ENCODE data around the gene FAM131C. TPM values are rescaled to one million over a fixed set of nuclear protein-coding genes. Genes with fewer than 3 reads are reported as not detected.
A peak's percentile ranks its signal among the peaks of the same experiment; 100 is the strongest.

Gene FAM131C
- total RNA-seq, 1 donor from 2014 or later, result 1.9 TPM

DNA sequence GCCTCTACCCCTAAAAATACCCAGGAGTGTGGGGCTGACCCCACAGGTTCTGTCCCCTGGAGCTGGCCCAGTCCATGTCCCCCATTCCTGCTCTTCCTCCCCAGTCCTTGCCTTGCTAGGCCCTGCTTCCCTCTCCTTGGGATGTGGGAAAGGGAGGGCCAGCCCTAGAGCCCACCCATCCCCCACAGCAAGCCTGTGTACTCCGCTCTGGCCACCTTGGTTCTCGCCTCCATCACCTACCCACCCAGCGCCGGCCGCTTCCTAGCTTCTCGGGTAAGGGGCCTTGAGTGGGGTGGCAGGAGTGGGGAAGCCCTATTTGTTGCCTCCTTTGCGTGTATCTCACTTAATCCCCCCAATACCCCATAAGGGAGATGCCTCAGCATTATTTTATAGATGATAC, 23.1 kb downstream of the FAM131C start:
- DNase-seq (ENCODE audit: low spot score in 2 of 2, unreplicated experiment in 2 of 2), result no peak
- Mint-ChIP-seq H3K4me1 (peaks cover 4% of the 10 kb centered on the region), H3K27ac (no peak overlapping the region), H3K27me3 (ENCODE audit: low read depth) (no peaks in the 10 kb centered on the region), H3K36me3 (no peaks in the 10 kb centered on the region), H3K9me3 (no peaks in the 10 kb centered on the region), H3K4me3 (peak overlapping the region; percentile 9)
- TF ChIP-seq CTCF (IDR thresholded peaks at IDR 0.05; ENCODE audit: unreplicated experiment), result no peak

DNA sequence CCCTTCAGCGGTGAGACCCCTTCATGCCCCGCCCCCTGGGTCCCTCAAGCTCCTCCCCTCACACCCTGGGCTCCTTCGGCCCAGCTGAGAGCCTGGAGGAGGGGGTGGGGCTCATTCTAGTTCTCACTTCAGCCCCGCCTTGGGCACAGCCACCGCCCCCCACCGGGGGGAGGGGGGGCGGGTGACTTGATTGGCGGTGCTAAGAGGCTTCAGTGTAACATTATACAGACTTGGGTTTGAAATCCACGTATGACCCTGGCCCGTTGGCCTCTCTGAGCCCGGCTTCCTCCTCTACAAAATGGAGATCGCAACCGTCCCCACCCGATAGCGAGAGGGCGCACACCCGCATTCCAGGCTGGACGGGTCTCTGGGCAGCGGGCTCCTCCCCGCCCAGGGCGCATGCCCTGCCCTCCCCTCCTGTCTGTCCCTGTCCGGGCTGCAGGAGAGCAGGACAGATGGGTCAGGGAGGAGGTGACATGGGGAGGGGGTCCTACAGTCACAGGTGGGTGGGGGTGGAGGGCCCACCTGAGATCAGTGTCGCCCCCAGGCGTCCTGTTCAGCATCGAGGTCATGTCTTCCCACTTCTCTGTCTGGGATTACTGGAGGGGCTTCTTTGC, 24.8 kb downstream of the FAM131C start:
- Mint-ChIP-seq H3K4me1 (peaks cover 4% of the 10 kb centered on the region), H3K9me3 (no peaks in the 10 kb centered on the region), H3K27ac (no peak overlapping the region), H3K36me3 (no peaks in the 10 kb centered on the region), H3K4me3 (peak overlapping the region; percentile 58), H3K27me3 (ENCODE audit: low read depth) (no peaks in the 10 kb centered on the region)
- no peak for TF ChIP-seq CTCF (IDR thresholded peaks at IDR 0.05; ENCODE audit: unreplicated experiment)
- DNase-seq (ENCODE audit: low spot score in 2 of 2, unreplicated experiment in 2 of 2), result peak; percentile 64 to 86

- H3K4me1 Mint-ChIP-seq, result peaks cover 4% of the 10 kb centered on the region
- no peak overlapping the region for H3K27ac Mint-ChIP-seq
- no peaks in the 10 kb centered on the region for H3K27me3 Mint-ChIP-seq (ENCODE audit: low read depth)
- no peaks in the 10 kb centered on the region for H3K9me3 Mint-ChIP-seq
- DNase-seq (ENCODE audit: low spot score in 2 of 2, unreplicated experiment in 2 of 2), result no peak
- H3K4me3 Mint-ChIP-seq, result peak overlapping the region; percentile 58
- no peak for TF ChIP-seq CTCF (IDR thresholded peaks at IDR 0.05; ENCODE audit: unreplicated experiment)
- H3K36me3 Mint-ChIP-seq, result no peaks in the 10 kb centered on the region
Measured at GRCh38 chr1:16047791-16048475, 25.5 kb downstream of the FAM131C start.

DNA sequence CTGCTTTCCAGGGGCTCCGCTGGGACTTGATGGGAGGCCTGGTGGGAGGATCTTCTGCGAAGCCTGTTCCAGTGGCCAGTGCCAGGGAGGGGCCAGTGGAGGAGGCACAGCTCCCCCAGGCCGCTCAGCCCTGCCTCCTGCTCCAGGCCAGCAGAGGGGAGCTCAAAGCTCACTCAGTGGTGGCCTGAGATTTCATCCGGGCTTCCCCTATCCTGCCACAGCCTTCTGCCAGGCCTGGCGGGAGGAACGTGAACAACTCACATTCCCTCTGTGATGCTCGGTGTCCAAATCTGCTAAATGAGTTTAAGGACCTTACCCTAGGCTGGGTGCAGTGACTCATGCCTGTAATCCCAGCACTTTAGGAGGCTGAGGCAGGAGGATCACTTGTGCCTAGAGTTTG, 26.6 kb downstream of the FAM131C start:
- H3K4me3 Mint-ChIP-seq, result peak overlapping the region; percentile 37
- DNase-seq (ENCODE audit: low spot score in 2 of 2, unreplicated experiment in 2 of 2), result no peak
- TF ChIP-seq CTCF (IDR thresholded peaks at IDR 0.05; ENCODE audit: unreplicated experiment), result no peak

GRCh38 chr1:16043950-16044349, 29.5 kb downstream of the FAM131C start:
- Mint-ChIP-seq H3K4me1 (no peaks in the 10 kb centered on the region), H3K27ac (no peak overlapping the region), H3K36me3 (no peaks in the 10 kb centered on the region), H3K27me3 (ENCODE audit: low read depth) (peaks cover 7% of the 10 kb centered on the region), H3K9me3 (no peaks in the 10 kb centered on the region), H3K4me3 (no peak overlapping the region)
- TF ChIP-seq CTCF (IDR thresholded peaks at IDR 0.05; ENCODE audit: unreplicated experiment), result no peak
- no peak for DNase-seq (ENCODE audit: low spot score in 2 of 2, unreplicated experiment in 2 of 2)

More for the DNA sequence above, 26.6 kb downstream of the FAM131C start:
- Mint-ChIP-seq H3K9me3 (no peaks in the 10 kb centered on the region), H3K27ac (no peak overlapping the region), H3K36me3 (no peaks in the 10 kb centered on the region), H3K4me1 (peaks cover 4% of the 10 kb centered on the region), H3K27me3 (ENCODE audit: low read depth) (peaks cover 2% of the 10 kb centered on the region)

All from mesothelial cell of epicardium (in vitro differentiated cells).